CD4-positive, alpha-beta T cell (primary cell): ENCODE measurements around the gene CLEC20A. TPM values are rescaled to one million over a fixed set of nuclear protein-coding genes. Genes with fewer than 3 reads are reported as not detected.

Experiments used
- ATAC-seq: fragments of 200-7000 bp; cut with Tn5 transposase; one replicate; pipeline ENCODE4 v1.10.0; 2022; ENCODE audit warnings: mild to moderate bottlenecking; ENCODE audit not compliant: poor library complexity
- CTCF ChIA-PET: fragments of 350-600 bp; sonication (Branson Sonifier 250); formaldehyde crosslinking; loops from one replicate; lab custom pipeline; 2021; ENCODE audit warnings: antibody characterized with exemption, inconsistent platforms; lab: Charles Lee
- POLR2A ChIA-PET: fragments of 350-600 bp; sonication (Branson Sonifier 250); formaldehyde crosslinking; loops from one replicate; lab custom pipeline; 2021; ENCODE audit warnings: antibody characterized with exemption, inconsistent platforms; lab: Charles Lee
- DNase-seq, 14 experiments: peaks; one replicate each; pipeline ENCODE4 v3.0.0-alpha.2; 2013 to 2020; ENCODE audit warnings: mixed read lengths in 2 of 14
- H3K27ac ChIP-seq, 2 donors: one replicate each; pipeline versions ENCODE4 v1.5.1 to v1.7.0; 2013; ENCODE audit warnings: low read length in 2 of 2, low read depth in 1 of 2, mild to moderate bottlenecking in 1 of 2
- H3K27me3 ChIP-seq, 2 experiments: 1 replicate in 1 of 2; 2 replicates in 1 of 2; pipeline versions ENCODE4 v1.6.1 to v1.7.0; 2013; ENCODE audit warnings: low read length in 2 of 2, control low read depth in 1 of 2, mild to moderate bottlenecking in 1 of 2, moderate library complexity in 1 of 2; ENCODE audit not compliant: insufficient read depth in 2 of 2, control insufficient read depth in 1 of 2
- H3K36me3 ChIP-seq: one replicate; pipeline ENCODE4 v1.6.1; 2013; ENCODE audit warnings: low read length, control low read depth; ENCODE audit not compliant: insufficient read depth
- H3K4me1 ChIP-seq: one replicate; pipeline ENCODE4 v1.6.1; 2013; ENCODE audit warnings: low read length, control low read depth; ENCODE audit not compliant: insufficient read depth
- H3K4me3 ChIP-seq: one replicate; pipeline ENCODE4 v1.5.1; 2013; ENCODE audit warnings: mild to moderate bottlenecking, low read length, moderate library complexity
- H3K9me3 ChIP-seq, 2 experiments: 1 replicate in 1 of 2; 2 replicates in 1 of 2; pipeline versions ENCODE4 v1.6.1 to v1.7.0; 2013; ENCODE audit warnings: low read length in 2 of 2, mild to moderate bottlenecking in 2 of 2, control low read depth in 1 of 2, moderate library complexity in 1 of 2; ENCODE audit not compliant: control insufficient read depth in 1 of 2, insufficient read depth in 1 of 2
- H3K27ac Mint-ChIP-seq: one replicate; pipeline ENCODE4 v1.8.0; 2020; ENCODE audit warnings: mixed read lengths
- H3K27me3 Mint-ChIP-seq: one replicate; pipeline ENCODE4 v1.8.0; 2021; ENCODE audit warnings: mixed read lengths
- H3K36me3 Mint-ChIP-seq: one replicate; pipeline ENCODE4 v1.8.0; 2021; ENCODE audit warnings: low read depth, mixed read lengths
- H3K4me1 Mint-ChIP-seq: one replicate; pipeline ENCODE4 v1.8.0; 2021; ENCODE audit warnings: low read depth, mixed read lengths
- H3K4me3 Mint-ChIP-seq: one replicate; pipeline ENCODE4 v1.8.0; 2020; ENCODE audit warnings: mild to moderate bottlenecking, mixed read lengths
- H3K9me3 Mint-ChIP-seq: one replicate; pipeline ENCODE4 v1.8.0; 2020; ENCODE audit warnings: mixed read lengths
- CTCF ChIP-seq: fragments of 200-600 bp; IDR thresholded peaks from one replicate; pipeline ENCODE4 v1.8.0; 2022; ENCODE audit warnings: antibody characterized with exemption, mild to moderate bottlenecking
- intact Hi-C, 2 experiments: fragments of 100-400 bp; cut with DNase I in 1 of 2; cut with micrococcal nuclease in 1 of 2; formaldehyde crosslinking; loops; one replicate each; pipeline versions ENCODE4 v1.15.1 to v1.9.0; 2023 to 2025; cut with DNase I, micrococcal nuclease
- total RNA-seq, 174 experiments: library from RNA in 2 of 174; stranded (reverse) in 2 of 174; gene quantifications; one replicate each; pipeline ENCODE4 v1.2.3 and lab custom pipeline; 2021 to 2026

The CLEC20A gene
- total RNA-seq, 2 experiments from 2014 or later = not detected

- ChIA-PET POLR2A (no interaction called here), CTCF (no interaction called here)
- Histone ChIP-seq H3K4me3 (no peak overlapping the region), H3K27ac (no peak overlapping the region), H3K4me1 (no peaks in the 10 kb centered on the region), H3K9me3 (peaks cover 0 to 5% of the 10 kb centered on the region in 2 experiments), H3K27me3 (peaks cover 0 to 2% of the 10 kb centered on the region in 2 experiments), H3K36me3 (no peaks in the 10 kb centered on the region)
- ATAC-seq (no peak), DNase-seq (no peak)
- Mint-ChIP-seq H3K4me3 (no peak overlapping the region), H3K4me1 (no peaks in the 10 kb centered on the region), H3K36me3 (no peaks in the 10 kb centered on the region), H3K27me3 (peaks cover 26% of the 10 kb centered on the region), H3K27ac (no peak overlapping the region), H3K9me3 (no peaks in the 10 kb centered on the region)
- TF ChIP-seq CTCF = no peak
- intact Hi-C loops = no loop called here
Observed at GRCh38 chr1:178485541-178485981, 11.2 kb downstream of the CLEC20A start.

DNA sequence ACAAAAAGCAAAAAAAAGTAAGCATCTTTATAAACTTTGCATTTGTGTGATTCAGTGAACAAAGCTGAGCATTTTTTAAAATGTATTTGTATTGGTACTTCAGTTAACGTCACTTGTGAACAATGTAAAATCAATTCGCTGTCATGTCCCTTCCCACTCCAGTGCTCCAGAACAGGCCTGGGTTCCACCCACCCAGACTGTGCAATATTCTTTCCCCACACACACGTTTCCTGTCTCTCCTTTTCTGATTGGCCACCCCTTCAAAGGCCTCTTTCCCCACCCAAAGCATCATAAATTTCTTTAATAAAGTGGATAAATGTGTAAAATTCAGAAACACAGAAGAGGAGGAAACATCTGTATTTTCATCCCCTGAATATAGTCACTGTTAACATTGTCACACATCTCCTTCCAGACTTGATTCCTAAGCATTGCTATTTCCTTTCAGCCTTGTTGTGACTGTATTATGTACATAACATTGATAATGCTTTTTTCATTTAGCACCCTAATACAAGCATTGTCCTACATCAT lies 12.0 kb downstream of the CLEC20A start:
- H3K27ac ChIP-seq = no peak overlapping the region
- no peak for ATAC-seq
- ChIA-PET POLR2A (no interaction called here), CTCF (no interaction called here)
- no peak for TF ChIP-seq CTCF
- DNase-seq = no peak
- Mint-ChIP-seq H3K9me3 (no peaks in the 10 kb centered on the region), H3K4me3 (no peak overlapping the region), H3K27me3 (peaks cover 26% of the 10 kb centered on the region), H3K36me3 (no peaks in the 10 kb centered on the region), H3K27ac (no peak overlapping the region), H3K4me1 (no peaks in the 10 kb centered on the region)
- no peaks in the 10 kb centered on the region for H3K36me3 ChIP-seq
- H3K4me3 ChIP-seq = no peak overlapping the region
- H3K9me3 ChIP-seq = peaks cover 0 to 5% of the 10 kb centered on the region in 2 experiments
- no peaks in the 10 kb centered on the region for H3K4me1 ChIP-seq
- intact Hi-C loops = no loop called here
- H3K27me3 ChIP-seq = peaks cover 0 to 2% of the 10 kb centered on the region in 2 experiments

DNA sequence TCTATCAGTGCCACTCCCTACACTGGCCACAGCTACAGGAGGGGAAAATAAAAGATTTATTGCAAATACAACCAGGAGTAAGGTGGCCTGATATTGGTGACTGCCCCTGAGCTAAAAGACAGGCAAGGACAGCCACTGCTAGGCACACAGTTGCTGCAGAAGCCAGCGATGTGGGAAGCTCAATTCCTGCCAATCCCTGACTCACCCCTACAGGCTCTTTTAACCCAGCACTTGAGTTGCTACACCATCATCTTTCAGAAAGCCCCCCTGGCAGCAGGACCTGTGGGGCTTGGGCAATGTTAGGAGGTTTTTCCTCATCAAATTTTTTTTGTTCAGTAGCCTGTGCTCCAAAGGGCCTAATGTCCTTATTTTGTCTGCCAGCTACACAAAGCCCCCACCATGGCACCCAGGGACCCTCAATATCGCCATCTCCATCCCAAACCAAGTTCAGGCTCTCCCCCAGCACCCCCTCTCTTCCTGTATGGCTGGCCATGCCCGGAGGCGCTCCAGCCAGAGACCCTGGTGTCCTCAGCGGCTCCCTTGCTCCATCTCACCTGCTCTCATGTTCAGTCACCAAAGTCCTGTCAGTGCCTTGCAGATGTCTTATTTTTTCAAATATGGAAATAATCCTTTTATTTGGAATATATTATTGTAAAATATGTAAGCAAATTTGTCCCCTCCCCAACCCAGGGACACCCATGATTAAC lies 13.4 kb downstream of the CLEC20A start:
- intact Hi-C loops = no loop called here
- ATAC-seq (no peak), DNase-seq (no peak)
- H3K27me3 ChIP-seq = peaks cover 0 to 2% of the 10 kb centered on the region in 2 experiments
- Mint-ChIP-seq H3K9me3 (no peaks in the 10 kb centered on the region), H3K4me1 (no peaks in the 10 kb centered on the region), H3K27ac (no peak overlapping the region), H3K4me3 (no peak overlapping the region), H3K27me3 (peaks cover 26% of the 10 kb centered on the region), H3K36me3 (no peaks in the 10 kb centered on the region)
- peaks cover 0 to 5% of the 10 kb centered on the region in 2 experiments for H3K9me3 ChIP-seq
- TF ChIP-seq CTCF = no peak
- ChIA-PET POLR2A (no interaction called here), CTCF (no interaction called here)
- H3K4me3 ChIP-seq = no peak overlapping the region
- H3K4me1 ChIP-seq = no peaks in the 10 kb centered on the region
- no peak overlapping the region for H3K27ac ChIP-seq
- no peaks in the 10 kb centered on the region for H3K36me3 ChIP-seq
